22Rv1 (cell line): ENCODE results near the gene HOTAIR.

ENCODE experiments used
- CTCF ChIP-seq: fragments of 450-650 bp; IDR thresholded peaks from 2 replicates; pipeline ENCODE4 v1.5.1; 2017; ENCODE audit warnings: mild to moderate bottlenecking
- ZFX ChIP-seq: fragments of 450-650 bp; IDR thresholded peaks from 2 replicates; pipeline ENCODE4 v1.6.1; 2017; ENCODE audit warnings: antibody characterized with exemption, borderline replicate concordance

GRCh38 chr12:54019924-54020590, 45.3 kb upstream of the HOTAIR start:
- TF ChIP-seq CTCF (no peak), ZFX (no peak)
